DOHH2 (cell line): Measurements from ENCODE around the gene GFRA1.

Experiments
- H3F3A ChIP-seq: fragments of 200-600 bp; sonication (generic), shearing (Covaris generic); 2 replicates; pipeline ENCODE4 v1.6.0; 2016; ENCODE audit warnings: antibody characterized with exemption, mild to moderate bottlenecking; ENCODE audit not compliant: control insufficient read depth, insufficient read depth
- H3K27ac ChIP-seq: fragments of 200-600 bp; sonication (generic); 2 replicates; pipeline ENCODE4 v1.5.1; 2014; ENCODE audit warnings: low read depth, mild to moderate bottlenecking, low read length, moderate library complexity
- H3K27me3 ChIP-seq: fragments of 200-600 bp; sonication (generic); 2 replicates; pipeline ENCODE4 v1.6.1; 2014; ENCODE audit warnings: mild to moderate bottlenecking, low read length, mixed read lengths; ENCODE audit not compliant: control insufficient read depth
- H3K36me3 ChIP-seq: fragments of 200-600 bp; sonication (generic); 2 replicates; pipeline ENCODE4 v1.6.1; 2014; ENCODE audit warnings: mild to moderate bottlenecking, low read length, moderate library complexity, mixed read lengths; ENCODE audit not compliant: control insufficient read depth
- H3K4me1 ChIP-seq: fragments of 200-600 bp; sonication (generic); 2 replicates; pipeline ENCODE4 v1.6.1; 2014; ENCODE audit warnings: mild to moderate bottlenecking, low read length, mixed read lengths; ENCODE audit not compliant: control insufficient read depth
- H3K4me2 ChIP-seq: fragments of 200-600 bp; sonication (generic); 2 replicates; pipeline ENCODE4 v1.6.0; 2014; ENCODE audit warnings: mild to moderate bottlenecking, low read length, moderate library complexity
- H3K4me3 ChIP-seq: fragments of 200-600 bp; sonication (generic); 2 replicates; pipeline ENCODE4 v1.5.1; 2014; ENCODE audit warnings: mild to moderate bottlenecking, low read length, mixed read lengths
- H3K79me2 ChIP-seq: fragments of 200-600 bp; sonication (generic); 2 replicates; pipeline ENCODE4 v1.6.1; 2014; ENCODE audit warnings: mild to moderate bottlenecking, low read length, mixed read lengths; ENCODE audit not compliant: control insufficient read depth
- H3K9me2 ChIP-seq: fragments of 200-600 bp; sonication (generic); replicated peaks from 2 replicates; pipeline ENCODE4 v1.6.1; 2014; ENCODE audit warnings: mild to moderate bottlenecking, low read length, mixed read lengths; ENCODE audit not compliant: control insufficient read depth
- H3K9me3 ChIP-seq: fragments of 200-600 bp; sonication (generic); 2 replicates; pipeline ENCODE4 v1.6.1; 2014; ENCODE audit warnings: antibody characterized with exemption, low read length, mixed read lengths; ENCODE audit not compliant: control insufficient read depth, insufficient read depth
- H4K20me1 ChIP-seq: fragments of 200-600 bp; sonication (generic); 2 replicates; pipeline ENCODE4 v1.6.0; 2014; ENCODE audit warnings: low read depth, mild to moderate bottlenecking, antibody characterized with exemption, low read length, moderate library complexity; ENCODE audit not compliant: control insufficient read depth, insufficient read depth
- CTCF ChIP-seq: fragments of 200-600 bp; sonication (generic); IDR thresholded peaks from one replicate; pipeline ENCODE4 v1.5.1; 2014; ENCODE audit warnings: antibody characterized with exemption, mild to moderate bottlenecking, low read depth, low read length; ENCODE audit not compliant: poor library complexity, severe bottlenecking
- EZH2phosphoT487 ChIP-seq: fragments of 200-600 bp; sonication (generic); IDR thresholded peaks from 2 replicates; pipeline ENCODE4 v1.6.1; 2017; ENCODE audit warnings: borderline replicate concordance, mild to moderate bottlenecking, antibody characterized with exemption, low read length, moderate library complexity, mixed read lengths

GFRA1 gene

GRCh38 chr10:116029826-116030225, 243.2 kb downstream of the GFRA1 start:
- H3K9me2 ChIP-seq = no peaks in the 10 kb centered on the region
- H3K79me2 ChIP-seq = no peaks in the 10 kb centered on the region
- H3K9me3 ChIP-seq = no peaks in the 10 kb centered on the region
- no peaks in the 10 kb centered on the region for H3K4me1 ChIP-seq
- no peaks in the 10 kb centered on the region for H3K36me3 ChIP-seq
- no peak for TF ChIP-seq EZH2phosphoT487
- no peak for TF ChIP-seq CTCF
- H3K4me3 ChIP-seq = no peak overlapping the region
- no peak overlapping the region for H3K4me2 ChIP-seq
- H3K27me3 ChIP-seq = no peaks in the 10 kb centered on the region
- no peak overlapping the region for H3K27ac ChIP-seq
- H4K20me1 ChIP-seq = no peaks in the 10 kb centered on the region
- no peaks in the 10 kb centered on the region for H3F3A ChIP-seq

- H3K4me1 ChIP-seq = no peaks in the 10 kb centered on the region
- no peak overlapping the region for H3K4me2 ChIP-seq
- H4K20me1 ChIP-seq = no peaks in the 10 kb centered on the region
- no peak for TF ChIP-seq EZH2phosphoT487
- TF ChIP-seq CTCF = no peak
- no peaks in the 10 kb centered on the region for H3K9me3 ChIP-seq
- H3K36me3 ChIP-seq = no peaks in the 10 kb centered on the region
- no peak overlapping the region for H3K4me3 ChIP-seq
- H3F3A ChIP-seq = no peaks in the 10 kb centered on the region
- H3K79me2 ChIP-seq = no peaks in the 10 kb centered on the region
- no peak overlapping the region for H3K27ac ChIP-seq
- H3K9me2 ChIP-seq = no peaks in the 10 kb centered on the region
- H3K27me3 ChIP-seq = no peaks in the 10 kb centered on the region
Measured at GRCh38 chr10:116027355-116027754, 245.7 kb downstream of the GFRA1 start.

GRCh38 chr10:116026725-116027124, 246.3 kb downstream of the GFRA1 start:
- no peaks in the 10 kb centered on the region for H3K4me1 ChIP-seq
- H3K9me3 ChIP-seq = no peaks in the 10 kb centered on the region
- H3K4me3 ChIP-seq = no peak overlapping the region
- no peak overlapping the region for H3K27ac ChIP-seq
- TF ChIP-seq CTCF (no peak), EZH2phosphoT487 (no peak)
- no peaks in the 10 kb centered on the region for H3K9me2 ChIP-seq
- H4K20me1 ChIP-seq = no peaks in the 10 kb centered on the region
- H3K4me2 ChIP-seq = no peak overlapping the region
- no peaks in the 10 kb centered on the region for H3F3A ChIP-seq
- no peaks in the 10 kb centered on the region for H3K79me2 ChIP-seq
- H3K36me3 ChIP-seq = no peaks in the 10 kb centered on the region
- H3K27me3 ChIP-seq = no peaks in the 10 kb centered on the region

DNA sequence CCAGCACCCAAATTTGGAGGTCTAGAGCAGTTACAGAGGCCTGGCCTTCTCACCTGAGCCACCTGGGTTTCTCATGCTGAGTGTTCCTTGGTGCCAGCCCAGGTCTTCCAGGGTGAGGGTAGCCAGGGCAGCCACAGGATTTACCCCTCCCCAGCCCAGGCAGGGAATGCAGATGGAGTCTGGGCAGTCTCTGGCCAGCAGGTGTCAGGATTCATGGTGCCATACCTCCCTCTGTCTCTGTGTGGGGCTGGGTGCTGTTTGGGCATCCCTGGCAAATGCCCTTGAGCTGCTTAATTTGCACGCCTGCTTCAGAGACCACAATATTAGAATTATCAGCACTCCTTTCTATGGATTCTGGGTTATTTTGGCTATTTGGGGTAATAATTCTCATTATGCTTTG, 246.7 kb downstream of the GFRA1 start:
- Histone ChIP-seq H3F3A (no peaks in the 10 kb centered on the region), H3K27ac (no peak overlapping the region), H3K36me3 (no peaks in the 10 kb centered on the region), H3K4me1 (no peaks in the 10 kb centered on the region), H3K4me2 (no peak overlapping the region), H3K27me3 (no peaks in the 10 kb centered on the region), H4K20me1 (no peaks in the 10 kb centered on the region), H3K9me3 (no peaks in the 10 kb centered on the region), H3K9me2 (no peaks in the 10 kb centered on the region), H3K79me2 (no peaks in the 10 kb centered on the region), H3K4me3 (no peak overlapping the region)
- TF ChIP-seq CTCF (no peak), EZH2phosphoT487 (no peak)
